Keratinocyte (primary cell): Measurements from ENCODE around the gene MAP3K20. TPM values are rescaled to one million over a fixed set of nuclear protein-coding genes. Genes with fewer than 3 reads are reported as not detected.

ENCODE experiments used
- DNase-seq: peaks from one replicate; pipeline ENCODE4 v3.0.0-alpha.2; 2011; ENCODE audit warnings: low read depth, missing footprints, low spot score
- FAIRE-seq: peaks from 2 replicates; lab custom pipeline; 2011; peaks lifted over from hg19 to GRCh38; lab: Jason Lieb, UNC
- H2AFZ ChIP-seq: 2 replicates; pipeline ENCODE4 v1.6.0; 2012; ENCODE audit warnings: low read length, control low read depth, inconsistent platforms; ENCODE audit not compliant: control insufficient read depth
- H3K27ac ChIP-seq: 2 replicates; pipeline ENCODE4 v1.5.1; 2011; ENCODE audit warnings: low read length; ENCODE audit not compliant: control insufficient read depth, insufficient read depth
- H3K27me3 ChIP-seq: 3 replicates; pipeline ENCODE4 v1.6.0; 2011; ENCODE audit warnings: low read length; ENCODE audit not compliant: control insufficient read depth, insufficient read depth; ENCODE audit errors: extremely low read depth
- H3K36me3 ChIP-seq, 2 experiments: 2 replicates in 1 of 2; 3 replicates in 1 of 2; pipeline ENCODE4 v1.5.1; 2011; ENCODE audit warnings: low read length in 2 of 2, mild to moderate bottlenecking in 1 of 2; ENCODE audit not compliant: control insufficient read depth in 2 of 2, insufficient read depth in 2 of 2; ENCODE audit errors: extremely low read depth in 1 of 2
- H3K4me1 ChIP-seq: 3 replicates; pipeline ENCODE4 v1.5.1; 2011; ENCODE audit warnings: low read length; ENCODE audit not compliant: control insufficient read depth, insufficient read depth; ENCODE audit errors: extremely low read depth
- H3K4me2 ChIP-seq: 3 replicates; pipeline ENCODE4 v1.6.0; 2011; ENCODE audit warnings: low read depth, low read length; ENCODE audit not compliant: control insufficient read depth, insufficient read depth; ENCODE audit errors: extremely low read depth
- H3K4me3 ChIP-seq, 3 experiments: fragments of 200-600 bp in 1 of 3; sonication (generic) in 1 of 3; 2 replicates in 2 of 3; 3 replicates in 1 of 3; pipeline ENCODE4 v1.5.1; 2011 to 2016; ENCODE audit warnings: low read length in 3 of 3, mild to moderate bottlenecking in 3 of 3, control low read depth in 2 of 3, inconsistent platforms in 1 of 3, low read depth in 1 of 3, mixed read lengths in 1 of 3, mixed run types in 1 of 3, moderate library complexity in 1 of 3; ENCODE audit not compliant: control insufficient read depth in 2 of 3, insufficient read depth in 2 of 3; ENCODE audit errors: extremely low read depth in 1 of 3
- H3K79me2 ChIP-seq: 2 replicates; pipeline ENCODE4 v1.6.0; 2012; ENCODE audit warnings: low read length; ENCODE audit not compliant: control insufficient read depth, insufficient read depth
- H3K9ac ChIP-seq: 3 replicates; pipeline ENCODE4 v1.6.0; 2011; ENCODE audit warnings: low read length; ENCODE audit not compliant: control insufficient read depth, insufficient read depth; ENCODE audit errors: extremely low read depth
- H3K9me1 ChIP-seq: 3 replicates; pipeline ENCODE4 v1.6.0; 2011; ENCODE audit warnings: low read length; ENCODE audit not compliant: control insufficient read depth, insufficient read depth; ENCODE audit errors: extremely low read depth
- H3K9me3 ChIP-seq: 2 replicates; pipeline ENCODE4 v1.5.1; 2012; ENCODE audit warnings: low read depth, low read length; ENCODE audit not compliant: control insufficient read depth
- H4K20me1 ChIP-seq: 3 replicates; pipeline ENCODE4 v1.6.0; 2011; ENCODE audit warnings: low read length; ENCODE audit not compliant: control insufficient read depth, insufficient read depth; ENCODE audit errors: extremely low read depth
- EZH2 ChIP-seq: IDR thresholded peaks from one replicate; pipeline ENCODE4 v1.6.1; 2012; ENCODE audit warnings: inconsistent platforms, mild to moderate bottlenecking, low read length, moderate library complexity
- dilution Hi-C: fragments of 300-500 bp; cut with MboI; formaldehyde crosslinking; loops from one replicate; pipeline ENCODE4 v1.7.0; 2020; ENCODE audit warnings: low sequenced_read_pairs; ENCODE audit not compliant: extremely low pct_ligation_motif_present
- polyA plus RNA-seq, 5 experiments: library from polyadenylated mRNA; depleted of rRNA in 3 of 5; stranded (reverse) in 3 of 5; stranded (forward) in 1 of 5; unstranded in 1 of 5; fragments of >200 nt; gene quantifications; 1 replicate in 1 of 5; 2 replicates in 3 of 5; 3 replicates in 1 of 5; pipeline versions ENCODE4 v1.2.1 to v1.2.3, GENCODE V29; 2011 to 2012; ENCODE audit warnings: missing spikeins in 2 of 5, low read depth in 1 of 5, low replicate concordance in 1 of 5
- TF ChIP-seq, protein P1 (sequence below), 3 experiments: IDR thresholded peaks in 1 of 3; conservative IDR thresholded peaks in 1 of 3; optimal IDR thresholded peaks in 1 of 3; 2 replicates in 2 of 3; 3 replicates in 1 of 3; pipeline versions ENCODE3 to v1.5.1; 2011; ENCODE audit warnings: low read length in 3 of 3, mild to moderate bottlenecking in 3 of 3, moderate library complexity in 2 of 3, control low read depth in 1 of 3, inconsistent platforms in 1 of 3; ENCODE audit not compliant: insufficient read depth in 2 of 3; ENCODE audit errors: extremely low read depth in 1 of 3

MAP3K20 gene
- polyA plus RNA-seq, 1 donor (not counting 4 experiments of a cell fraction or from before 2014, with no cell fraction given), result 31.7 TPM

DNA sequence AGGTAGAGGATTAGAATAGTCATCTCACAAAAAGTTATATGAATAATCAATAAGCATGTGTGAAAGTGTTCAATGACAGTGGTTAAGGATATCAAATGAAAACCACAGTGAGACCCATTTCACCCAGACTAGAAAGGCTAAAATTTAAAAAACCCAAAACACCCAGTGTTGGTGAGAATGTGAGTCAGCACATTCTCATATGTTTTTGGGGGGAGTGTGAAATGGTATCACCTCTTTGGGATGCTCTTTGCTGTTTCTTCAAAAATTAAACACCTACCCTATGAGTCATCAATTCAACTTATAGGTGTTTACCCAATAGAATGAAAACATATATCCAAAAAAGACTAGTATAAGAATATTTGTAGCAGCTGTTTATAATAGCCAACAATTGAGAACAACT lies 69.8 kb downstream of the MAP3K20 start:
- Histone ChIP-seq H4K20me1 (no peaks in the 10 kb centered on the region), H3K36me3 (no peaks in the 10 kb centered on the region), H3K4me3 (no peak overlapping the region), H3K9me3 (peaks cover 2% of the 10 kb centered on the region), H3K9me1 (no peaks in the 10 kb centered on the region), H3K4me2 (no peak overlapping the region), H3K79me2 (peaks cover 8% of the 10 kb centered on the region), H3K9ac (no peak overlapping the region), H3K4me1 (peaks cover 33% of the 10 kb centered on the region), H3K27ac (no peak overlapping the region), H3K27me3 (no peaks in the 10 kb centered on the region), H2AFZ (no peak overlapping the region)
- TF ChIP-seq, protein P1, sequence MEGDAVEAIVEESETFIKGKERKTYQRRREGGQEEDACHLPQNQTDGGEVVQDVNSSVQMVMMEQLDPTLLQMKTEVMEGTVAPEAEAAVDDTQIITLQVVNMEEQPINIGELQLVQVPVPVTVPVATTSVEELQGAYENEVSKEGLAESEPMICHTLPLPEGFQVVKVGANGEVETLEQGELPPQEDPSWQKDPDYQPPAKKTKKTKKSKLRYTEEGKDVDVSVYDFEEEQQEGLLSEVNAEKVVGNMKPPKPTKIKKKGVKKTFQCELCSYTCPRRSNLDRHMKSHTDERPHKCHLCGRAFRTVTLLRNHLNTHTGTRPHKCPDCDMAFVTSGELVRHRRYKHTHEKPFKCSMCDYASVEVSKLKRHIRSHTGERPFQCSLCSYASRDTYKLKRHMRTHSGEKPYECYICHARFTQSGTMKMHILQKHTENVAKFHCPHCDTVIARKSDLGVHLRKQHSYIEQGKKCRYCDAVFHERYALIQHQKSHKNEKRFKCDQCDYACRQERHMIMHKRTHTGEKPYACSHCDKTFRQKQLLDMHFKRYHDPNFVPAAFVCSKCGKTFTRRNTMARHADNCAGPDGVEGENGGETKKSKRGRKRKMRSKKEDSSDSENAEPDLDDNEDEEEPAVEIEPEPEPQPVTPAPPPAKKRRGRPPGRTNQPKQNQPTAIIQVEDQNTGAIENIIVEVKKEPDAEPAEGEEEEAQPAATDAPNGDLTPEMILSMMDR (optimal IDR thresholded peaks at IDR 0.05 in 1 of 3, IDR thresholded peaks at IDR 0.05 in 1 of 3, conservative IDR thresholded peaks at IDR 0.05 in 1 of 3; ENCODE audit: extremely low read depth in 1 of 3, insufficient read depth in 2 of 3, low read length in 3 of 3), result no peak
- no peak for TF ChIP-seq EZH2
- dilution Hi-C loops, result no loop called here
- peak; percentile 34 for FAIRE-seq
- no peak for DNase-seq

- TF ChIP-seq, protein P1 (optimal IDR thresholded peaks at IDR 0.05 in 1 of 3, IDR thresholded peaks at IDR 0.05 in 1 of 3, conservative IDR thresholded peaks at IDR 0.05 in 1 of 3; ENCODE audit: extremely low read depth in 1 of 3, insufficient read depth in 2 of 3, low read length in 3 of 3), result no peak
- no peak for TF ChIP-seq EZH2
- Histone ChIP-seq H3K36me3 (peaks cover 0 to 2% of the 10 kb centered on the region in 2 experiments), H3K4me2 (no peak overlapping the region), H3K9me3 (peaks cover 2% of the 10 kb centered on the region), H3K4me1 (peaks cover 45% of the 10 kb centered on the region), H3K4me3 (no peak overlapping the region), H3K9me1 (no peaks in the 10 kb centered on the region), H3K27me3 (no peaks in the 10 kb centered on the region), H3K79me2 (peaks cover 8% of the 10 kb centered on the region), H4K20me1 (no peaks in the 10 kb centered on the region), H2AFZ (no peak overlapping the region), H3K27ac (no peak overlapping the region), H3K9ac (no peak overlapping the region)
- FAIRE-seq, result peak; percentile 65
- dilution Hi-C loops, result no loop called here
- DNase-seq, result no peak
These were observed 70.9 kb downstream of the MAP3K20 start for GRCh38 chr2:173146590-173146989.
